ENCODE data around the gene DNAJC4.

The DNAJC4 gene

DNA sequence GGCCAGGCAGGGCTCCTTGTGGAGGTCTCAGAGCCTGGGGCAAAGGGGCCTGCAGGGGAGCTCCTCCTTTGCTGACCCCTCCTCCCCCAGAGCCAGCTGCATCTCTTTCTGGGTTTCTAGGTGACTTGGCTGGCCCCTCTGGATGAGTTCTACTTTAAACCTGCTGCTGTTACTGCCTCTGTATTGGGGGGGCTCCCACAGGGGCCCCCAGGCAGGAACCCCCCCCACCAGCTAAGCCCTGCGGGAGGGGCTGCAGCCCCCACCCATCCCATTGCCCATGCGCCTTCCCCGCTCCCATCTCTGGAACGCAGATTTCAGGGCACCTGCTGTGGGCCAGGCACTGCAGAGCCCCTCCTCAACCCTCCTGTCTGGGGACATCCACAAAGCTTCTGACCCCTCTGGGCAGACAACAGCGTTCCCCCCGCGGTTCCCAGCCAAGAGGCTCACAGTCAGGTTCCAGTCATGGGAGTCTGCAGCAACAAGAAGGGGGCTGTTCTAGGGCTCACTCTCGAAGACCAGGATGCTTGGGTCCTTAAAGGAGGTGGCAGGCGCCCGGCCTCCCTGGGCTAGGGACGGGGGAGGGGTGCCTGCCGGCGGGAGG, 20.2 kb downstream of the DNAJC4 start:
- TF ChIP-seq TAF1 (IDR thresholded peaks at IDR 0.05; ENCODE audit: borderline replicate concordance, insufficient read depth, low read length) (no peak), POLR2AphosphoS5 (IDR thresholded peaks at IDR 0.05; ENCODE audit: low read depth, low read length) (no peak), FOXP2 (optimal IDR thresholded peaks at IDR 0.05; ENCODE audit: borderline replicate concordance, extremely low read depth, extremely low read length, insufficient read depth) (no peak)

DNA sequence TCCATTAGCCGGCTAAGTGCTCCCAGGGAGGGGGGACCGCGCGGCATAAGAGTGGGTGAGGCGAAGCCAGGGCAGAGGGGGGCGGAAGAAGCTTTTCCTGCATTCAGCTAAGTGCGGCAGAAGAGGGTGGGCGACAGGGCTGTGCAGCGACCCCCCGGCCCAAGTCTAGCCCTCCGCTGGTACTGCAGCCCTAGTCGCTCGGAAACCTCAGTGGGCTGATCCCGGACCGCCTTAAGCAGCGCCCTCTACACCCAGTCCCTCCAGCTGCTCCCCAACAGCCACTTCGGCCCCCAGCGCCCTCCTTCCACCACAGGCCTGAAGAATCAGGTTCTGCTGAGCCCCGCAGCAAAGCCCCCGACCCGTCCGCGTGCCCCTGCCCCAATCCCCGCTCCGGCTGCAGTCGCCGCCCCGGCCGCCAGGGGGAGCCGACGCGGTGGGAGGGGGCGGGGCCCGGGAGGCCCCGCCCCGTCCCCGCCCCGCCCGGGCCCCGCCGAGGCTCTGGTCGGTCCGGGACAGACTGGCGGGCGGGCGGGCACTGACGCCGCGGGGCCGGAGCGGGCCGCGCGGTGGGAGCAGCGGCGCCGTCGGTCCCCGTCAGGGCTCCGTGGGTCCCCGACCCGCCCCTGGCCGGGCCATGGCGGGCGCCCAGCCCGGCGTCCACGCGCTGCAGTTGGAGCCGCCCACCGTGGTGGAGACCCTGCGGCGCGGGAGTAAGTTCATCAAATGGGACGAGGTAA, 20.8 kb downstream of the DNAJC4 start, which contains the start of gene PLCB3:
PLCB3 (plus strand) TSS at position 515 of the 737 bp plus-strand sequence; CDS start at position 635, 120 bp downstream.
- TF ChIP-seq, protein P1, sequence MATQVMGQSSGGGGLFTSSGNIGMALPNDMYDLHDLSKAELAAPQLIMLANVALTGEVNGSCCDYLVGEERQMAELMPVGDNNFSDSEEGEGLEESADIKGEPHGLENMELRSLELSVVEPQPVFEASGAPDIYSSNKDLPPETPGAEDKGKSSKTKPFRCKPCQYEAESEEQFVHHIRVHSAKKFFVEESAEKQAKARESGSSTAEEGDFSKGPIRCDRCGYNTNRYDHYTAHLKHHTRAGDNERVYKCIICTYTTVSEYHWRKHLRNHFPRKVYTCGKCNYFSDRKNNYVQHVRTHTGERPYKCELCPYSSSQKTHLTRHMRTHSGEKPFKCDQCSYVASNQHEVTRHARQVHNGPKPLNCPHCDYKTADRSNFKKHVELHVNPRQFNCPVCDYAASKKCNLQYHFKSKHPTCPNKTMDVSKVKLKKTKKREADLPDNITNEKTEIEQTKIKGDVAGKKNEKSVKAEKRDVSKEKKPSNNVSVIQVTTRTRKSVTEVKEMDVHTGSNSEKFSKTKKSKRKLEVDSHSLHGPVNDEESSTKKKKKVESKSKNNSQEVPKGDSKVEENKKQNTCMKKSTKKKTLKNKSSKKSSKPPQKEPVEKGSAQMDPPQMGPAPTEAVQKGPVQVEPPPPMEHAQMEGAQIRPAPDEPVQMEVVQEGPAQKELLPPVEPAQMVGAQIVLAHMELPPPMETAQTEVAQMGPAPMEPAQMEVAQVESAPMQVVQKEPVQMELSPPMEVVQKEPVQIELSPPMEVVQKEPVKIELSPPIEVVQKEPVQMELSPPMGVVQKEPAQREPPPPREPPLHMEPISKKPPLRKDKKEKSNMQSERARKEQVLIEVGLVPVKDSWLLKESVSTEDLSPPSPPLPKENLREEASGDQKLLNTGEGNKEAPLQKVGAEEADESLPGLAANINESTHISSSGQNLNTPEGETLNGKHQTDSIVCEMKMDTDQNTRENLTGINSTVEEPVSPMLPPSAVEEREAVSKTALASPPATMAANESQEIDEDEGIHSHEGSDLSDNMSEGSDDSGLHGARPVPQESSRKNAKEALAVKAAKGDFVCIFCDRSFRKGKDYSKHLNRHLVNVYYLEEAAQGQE (IDR thresholded peaks at IDR 0.05; ENCODE audit: insufficient read depth in 1 of 2, low read depth in 2 of 2, low read length in 2 of 2) = peak in 1 of 2 experiments; percentile 58; a peak in 1 of 4 replicates
- no peak for TF ChIP-seq FOXP2 (optimal IDR thresholded peaks at IDR 0.05; ENCODE audit: borderline replicate concordance, extremely low read depth, extremely low read length, insufficient read depth)
- TF ChIP-seq TAF1 (IDR thresholded peaks at IDR 0.05; ENCODE audit: borderline replicate concordance, insufficient read depth, low read length) = peak; percentile 61; the same call in 1 of the 2 replicates
- peak; percentile 39; the same call in 1 of the 2 replicates for TF ChIP-seq POLR2AphosphoS5 (IDR thresholded peaks at IDR 0.05; ENCODE audit: low read depth, low read length)
- peak; percentile 7; the same call in 1 of the 2 replicates for TF ChIP-seq SIN3A (IDR thresholded peaks at IDR 0.05; ENCODE audit: borderline replicate concordance, insufficient read depth, low read length)

DNA sequence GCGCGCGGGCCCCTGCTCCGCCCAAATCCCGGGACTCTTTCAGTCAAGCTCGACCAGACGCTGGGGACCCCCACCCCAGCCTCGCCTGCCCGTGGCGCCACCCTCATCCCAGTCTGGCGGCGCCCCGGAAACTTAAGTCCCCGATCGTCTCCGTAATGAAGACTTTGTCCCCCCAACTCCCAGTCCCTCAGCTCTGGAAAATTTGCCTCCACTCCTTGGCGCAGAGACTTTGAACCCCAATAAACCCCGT, 21.3 kb downstream of the DNAJC4 start:
- TF ChIP-seq SIN3A (IDR thresholded peaks at IDR 0.05; ENCODE audit: borderline replicate concordance, insufficient read depth, low read length) = 0 out of 2 replicates have a peak, but pooled peaks have one; percentile 0
- no peak for TF ChIP-seq FOXP2 (optimal IDR thresholded peaks at IDR 0.05; ENCODE audit: borderline replicate concordance, extremely low read depth, extremely low read length, insufficient read depth)
- TF ChIP-seq, protein P1 (IDR thresholded peaks at IDR 0.05; ENCODE audit: insufficient read depth in 1 of 2, low read depth in 2 of 2, low read length in 2 of 2) = no peak

DNA sequence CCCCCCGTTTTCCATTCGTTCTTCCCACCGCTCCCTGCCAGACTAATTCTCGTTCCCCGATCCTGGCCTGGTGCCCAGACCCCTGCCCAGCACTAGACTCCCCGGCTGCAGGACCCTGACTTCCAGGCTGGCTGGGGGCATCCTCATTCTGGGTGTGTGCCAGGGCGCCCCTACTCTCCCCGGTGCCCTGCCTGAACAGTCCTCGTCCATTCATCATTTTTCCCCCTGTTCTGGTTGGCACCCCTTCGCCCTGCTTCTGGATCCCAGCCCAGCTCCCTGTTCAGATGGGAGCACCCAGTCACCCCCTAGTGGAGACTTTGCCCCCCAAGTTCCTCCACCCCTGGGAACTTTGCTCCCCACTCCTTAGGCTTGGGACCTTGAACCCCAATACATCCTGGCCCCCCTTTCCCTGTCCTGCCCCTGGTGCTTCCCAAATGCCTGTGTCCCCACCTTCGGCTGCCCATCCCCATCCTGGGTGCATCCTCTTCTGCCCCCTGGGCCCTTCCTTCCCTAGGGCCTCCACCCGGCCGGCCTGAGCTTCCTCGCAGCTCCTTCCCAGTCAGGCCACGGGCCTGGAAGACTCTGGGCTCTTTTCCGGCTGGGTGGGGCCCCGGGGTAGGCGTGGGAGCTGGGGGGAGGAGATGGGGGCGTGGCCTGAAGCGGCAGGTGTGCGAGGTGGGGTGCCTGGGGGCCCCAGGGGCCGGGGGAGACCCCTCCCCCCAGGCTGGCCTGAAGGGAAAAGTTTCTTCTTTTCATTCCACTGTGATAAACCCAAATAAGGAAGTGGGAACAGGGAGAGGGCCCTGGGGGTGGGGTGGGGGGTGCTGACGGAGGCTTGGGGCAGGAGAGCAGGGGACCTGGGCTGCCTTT, 21.9 kb downstream of the DNAJC4 start:
- TF ChIP-seq TAF1 (IDR thresholded peaks at IDR 0.05; ENCODE audit: borderline replicate concordance, insufficient read depth, low read length) (peak; percentile 50; the same call in 1 of the 2 replicates), SIN3A (IDR thresholded peaks at IDR 0.05; ENCODE audit: borderline replicate concordance, insufficient read depth, low read length) (peak; percentile 48; the same call in 1 of the 2 replicates), POLR2AphosphoS5 (IDR thresholded peaks at IDR 0.05; ENCODE audit: low read depth, low read length) (peak; percentile 84; the same call in 1 of the 2 replicates), FOXP2 (optimal IDR thresholded peaks at IDR 0.05; ENCODE audit: borderline replicate concordance, extremely low read depth, extremely low read length, insufficient read depth) (no peak)
- TF ChIP-seq, protein P1 (IDR thresholded peaks at IDR 0.05; ENCODE audit: insufficient read depth in 1 of 2, low read depth in 2 of 2, low read length in 2 of 2) = no peak

DNA sequence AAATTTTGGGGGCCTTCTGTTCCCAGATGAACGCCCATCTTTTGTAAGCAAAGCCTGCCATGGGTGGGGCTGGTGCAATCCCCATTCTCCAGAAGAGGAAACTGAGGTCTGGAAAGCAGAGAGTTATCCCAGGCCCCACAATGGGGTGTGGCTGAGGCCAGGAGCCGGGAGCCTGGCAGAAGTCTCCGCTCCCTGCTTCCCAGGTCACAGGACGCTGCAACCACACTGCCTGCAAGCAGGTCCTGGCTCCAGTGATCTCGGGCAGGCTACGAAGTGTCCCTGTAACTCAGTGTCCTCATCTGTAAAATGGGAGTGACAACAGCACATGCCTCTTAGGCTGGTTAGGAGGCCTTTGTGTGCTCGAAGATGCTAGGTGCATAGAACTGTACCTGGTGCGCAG, 22.7 kb downstream of the DNAJC4 start:
- TF ChIP-seq FOXP2 (optimal IDR thresholded peaks at IDR 0.05; ENCODE audit: borderline replicate concordance, extremely low read depth, extremely low read length, insufficient read depth) (no peak), SIN3A (IDR thresholded peaks at IDR 0.05; ENCODE audit: borderline replicate concordance, insufficient read depth, low read length) (no peak), TAF1 (IDR thresholded peaks at IDR 0.05; ENCODE audit: borderline replicate concordance, insufficient read depth, low read length) (no peak), POLR2AphosphoS5 (IDR thresholded peaks at IDR 0.05; ENCODE audit: low read depth, low read length) (no peak)
- TF ChIP-seq, protein P1 (IDR thresholded peaks at IDR 0.05; ENCODE audit: insufficient read depth in 1 of 2, low read depth in 2 of 2, low read length in 2 of 2) = no peak
